DMS 273 treated with DMSO at 0.1 percent for 48 hours (cell line): ENCODE results near the gene SUPT20H.
"Not testable (repeated sequence)": the region's sequence is repeated elsewhere in the genome, so short reads cannot be mapped to it uniquely, and the experiment has no call there.

Experiments
- DNase-seq: peaks from one replicate; lab custom pipeline; 2025; lab: John Stamatoyannopoulos, UW

The SUPT20H gene

GRCh38 chr13:37069597-37070103 is 10.2 kb upstream of the SUPT20H start:
- DNase-seq = no peak

GRCh38 chr13:37068962-37069361 is 9.5 kb upstream of the SUPT20H start:
- DNase-seq = peak; percentile 2

- no peak for DNase-seq
These were observed 8.4 kb upstream of the SUPT20H start for GRCh38 chr13:37067874-37068273.

- DNase-seq = no peak
These were observed 6.5 kb upstream of the SUPT20H start for GRCh38 chr13:37065890-37066526.

- DNase-seq = no peak
These were observed 332 bp upstream of the SUPT20H start for GRCh38 chr13:37059848-37060192.

- DNase-seq = not testable (repeated sequence)
These were observed 3.3 kb downstream of the SUPT20H start for GRCh38 chr13:37056228-37056627.

- DNase-seq = not testable (repeated sequence)
These were observed 6.4 kb downstream of the SUPT20H start for GRCh38 chr13:37053111-37053510.

GRCh38 chr13:37049810-37050209 is 9.7 kb downstream of the SUPT20H start:
- no peak for DNase-seq

- DNase-seq = no peak
These were observed 11.6 kb downstream of the SUPT20H start for GRCh38 chr13:37047846-37048245.

GRCh38 chr13:37047032-37047431 is 12.5 kb downstream of the SUPT20H start:
- DNase-seq = no peak

- no peak for DNase-seq
These were observed 13.4 kb downstream of the SUPT20H start for GRCh38 chr13:37046062-37046461.

GRCh38 chr13:37040789-37041188 is 18.7 kb downstream of the SUPT20H start:
- no peak for DNase-seq

- DNase-seq = no peak
These were observed 19.6 kb downstream of the SUPT20H start for GRCh38 chr13:37039896-37040295.

GRCh38 chr13:37037241-37037640 is 22.2 kb downstream of the SUPT20H start:
- DNase-seq = no peak

GRCh38 chr13:37029617-37030016 is 29.9 kb downstream of the SUPT20H start:
- DNase-seq = no peak

GRCh38 chr13:37027639-37028038 is 31.8 kb downstream of the SUPT20H start:
- DNase-seq = no peak

- DNase-seq = no peak
These were observed 32.7 kb downstream of the SUPT20H start for GRCh38 chr13:37026771-37027170.

- no peak for DNase-seq
These were observed 35.6 kb downstream of the SUPT20H start for GRCh38 chr13:37023871-37024270.

GRCh38 chr13:37014609-37015008 is 44.9 kb downstream of the SUPT20H start:
- no peak for DNase-seq

GRCh38 chr13:37011788-37012187 is 47.7 kb downstream of the SUPT20H start:
- no peak for DNase-seq

GRCh38 chr13:37011002-37011401 is 48.5 kb downstream of the SUPT20H start:
- no peak for DNase-seq

GRCh38 chr13:37010424-37010823 is 49.1 kb downstream of the SUPT20H start:
- no peak for DNase-seq

GRCh38 chr13:37009692-37010091 is 49.8 kb downstream of the SUPT20H start:
- no peak for DNase-seq

- DNase-seq = no peak
These were observed 57.6 kb downstream of the SUPT20H start for GRCh38 chr13:37001921-37002250.
